Measurements from ENCODE around the gene PAFAH1B2. TPM values are rescaled to one million over a fixed set of nuclear protein-coding genes. Genes with fewer than 3 reads are reported as not detected.

The PAFAH1B2 gene
- total RNA-seq, 1 experiment from 2014 or later: 91.3 TPM

DNA sequence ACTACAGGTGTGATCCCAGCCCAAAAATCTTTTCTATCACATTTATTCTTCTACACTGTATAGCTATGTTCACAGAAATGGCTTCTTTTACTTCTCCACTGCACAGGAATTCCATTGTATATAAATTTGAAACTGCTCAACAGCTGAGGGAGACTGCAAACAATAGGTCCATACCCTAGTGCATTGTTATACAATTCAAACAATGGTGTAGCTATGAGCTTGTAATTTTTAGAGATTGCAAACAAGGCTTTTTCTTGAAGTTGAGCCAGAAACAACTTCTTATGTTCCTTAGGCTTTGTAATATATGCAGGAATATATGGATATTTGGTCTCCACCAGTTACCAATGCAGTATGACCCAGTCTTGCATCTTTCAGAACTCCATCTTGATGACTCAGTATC, 26.4 kb upstream of the PAFAH1B2 start:
- Histone ChIP-seq H3K36me3 (ENCODE audit: low read depth) (no peaks in the 10 kb centered on the region), H3K4me3 (no peak overlapping the region), H3K79me2 (ENCODE audit: low read depth) (no peaks in the 10 kb centered on the region), H3K4me1 (replicated peaks; ENCODE audit: insufficient read depth) (no peaks in the 10 kb centered on the region), H3K27me3 (ENCODE audit: insufficient read depth, low read depth) (no peaks in the 10 kb centered on the region), H2AFZ (no peak overlapping the region), H4K20me1 (ENCODE audit: insufficient read depth) (no peaks in the 10 kb centered on the region), H3K9me3 (ENCODE audit: insufficient read depth, low read depth) (no peaks in the 10 kb centered on the region), H3K4me2 (no peak overlapping the region), H3F3A (ENCODE audit: insufficient read depth, low read depth) (no peaks in the 10 kb centered on the region; the same call in 1 of the 2 replicates), H3K9me2 (ENCODE audit: insufficient read depth) (no peaks in the 10 kb centered on the region), H3K27ac (no peak overlapping the region)
- TF ChIP-seq, protein P1, sequence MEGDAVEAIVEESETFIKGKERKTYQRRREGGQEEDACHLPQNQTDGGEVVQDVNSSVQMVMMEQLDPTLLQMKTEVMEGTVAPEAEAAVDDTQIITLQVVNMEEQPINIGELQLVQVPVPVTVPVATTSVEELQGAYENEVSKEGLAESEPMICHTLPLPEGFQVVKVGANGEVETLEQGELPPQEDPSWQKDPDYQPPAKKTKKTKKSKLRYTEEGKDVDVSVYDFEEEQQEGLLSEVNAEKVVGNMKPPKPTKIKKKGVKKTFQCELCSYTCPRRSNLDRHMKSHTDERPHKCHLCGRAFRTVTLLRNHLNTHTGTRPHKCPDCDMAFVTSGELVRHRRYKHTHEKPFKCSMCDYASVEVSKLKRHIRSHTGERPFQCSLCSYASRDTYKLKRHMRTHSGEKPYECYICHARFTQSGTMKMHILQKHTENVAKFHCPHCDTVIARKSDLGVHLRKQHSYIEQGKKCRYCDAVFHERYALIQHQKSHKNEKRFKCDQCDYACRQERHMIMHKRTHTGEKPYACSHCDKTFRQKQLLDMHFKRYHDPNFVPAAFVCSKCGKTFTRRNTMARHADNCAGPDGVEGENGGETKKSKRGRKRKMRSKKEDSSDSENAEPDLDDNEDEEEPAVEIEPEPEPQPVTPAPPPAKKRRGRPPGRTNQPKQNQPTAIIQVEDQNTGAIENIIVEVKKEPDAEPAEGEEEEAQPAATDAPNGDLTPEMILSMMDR (conservative IDR thresholded peaks at IDR 0.05): no peak
- no peak for TF ChIP-seq EZH2 (IDR thresholded peaks at IDR 0.05; ENCODE audit: low read depth)
- BruUV-seq (replicated peaks): no TSS peak
- intact Hi-C loops (cut with micrococcal nuclease; ENCODE audit: unreplicated experiment): no loop called here
- no peak for DNase-seq
- ChIA-PET POLR2A (ENCODE audit: unreplicated experiment) (no interaction called here), CTCF (no interaction called here)

DNA sequence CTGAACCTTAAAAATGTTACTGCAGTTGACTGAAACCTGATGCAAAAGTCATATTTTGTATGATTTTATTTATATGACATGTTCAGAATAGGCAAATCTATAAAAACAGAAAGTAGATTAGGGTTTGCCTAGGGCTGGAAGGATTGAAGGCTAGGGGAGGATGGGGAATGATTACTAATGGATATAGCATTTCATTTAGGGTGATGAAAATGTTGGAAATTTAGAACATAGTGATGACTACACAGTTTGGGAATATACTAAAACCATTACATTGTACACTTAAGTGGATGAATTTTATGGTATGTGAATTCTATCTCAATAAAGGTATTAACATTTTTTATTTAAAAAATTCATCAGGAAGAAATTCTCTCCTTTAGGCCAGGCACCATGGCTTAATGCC, 22.9 kb upstream of the PAFAH1B2 start:
- Histone ChIP-seq H3K4me1 (replicated peaks; ENCODE audit: insufficient read depth) (no peaks in the 10 kb centered on the region), H3K9me3 (ENCODE audit: insufficient read depth, low read depth) (no peaks in the 10 kb centered on the region), H4K20me1 (ENCODE audit: insufficient read depth) (no peaks in the 10 kb centered on the region), H3K36me3 (ENCODE audit: low read depth) (no peaks in the 10 kb centered on the region), H2AFZ (no peak overlapping the region), H3K4me3 (no peak overlapping the region), H3F3A (ENCODE audit: insufficient read depth, low read depth) (no peaks in the 10 kb centered on the region; the same call in 1 of the 2 replicates), H3K9me2 (ENCODE audit: insufficient read depth) (no peaks in the 10 kb centered on the region), H3K27me3 (ENCODE audit: insufficient read depth, low read depth) (no peaks in the 10 kb centered on the region), H3K27ac (no peak overlapping the region), H3K79me2 (ENCODE audit: low read depth) (no peaks in the 10 kb centered on the region), H3K4me2 (no peak overlapping the region)
- CTCF ChIA-PET: no interaction called here
- TF ChIP-seq, protein P1 (conservative IDR thresholded peaks at IDR 0.05): no peak
- no peak for TF ChIP-seq EZH2 (IDR thresholded peaks at IDR 0.05; ENCODE audit: low read depth)
- intact Hi-C loops (cut with micrococcal nuclease; ENCODE audit: unreplicated experiment): no loop called here
- no peak for DNase-seq
- POLR2A ChIA-PET (ENCODE audit: unreplicated experiment): no interaction called here
- no TSS peak for BruUV-seq (replicated peaks)

DNA sequence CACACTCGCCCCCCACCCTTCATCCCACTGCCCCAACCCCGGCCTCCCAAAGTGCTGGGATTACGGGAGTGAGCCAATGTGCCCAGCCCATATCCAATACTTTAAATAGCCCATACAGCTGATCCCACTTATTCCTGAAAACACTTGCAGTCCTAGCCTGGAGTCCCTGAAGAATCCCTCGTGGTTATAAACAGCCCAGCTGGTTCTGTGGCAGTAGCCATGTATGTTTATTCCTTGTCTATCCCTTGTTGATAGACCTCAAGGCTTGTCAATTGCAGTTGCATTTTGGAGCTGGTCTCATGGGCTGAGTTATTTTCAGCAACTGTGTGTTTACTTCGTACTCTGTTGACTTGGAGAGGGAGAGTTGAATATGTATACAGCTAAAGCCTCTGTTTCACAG, 21.5 kb upstream of the PAFAH1B2 start:
- CTCF ChIA-PET: no interaction called here
- no TSS peak for BruUV-seq (replicated peaks)
- Histone ChIP-seq H3K4me1 (replicated peaks; ENCODE audit: insufficient read depth) (no peaks in the 10 kb centered on the region), H2AFZ (no peak overlapping the region), H3K4me3 (no peak overlapping the region), H3K27me3 (ENCODE audit: insufficient read depth, low read depth) (no peaks in the 10 kb centered on the region), H3K79me2 (ENCODE audit: low read depth) (no peaks in the 10 kb centered on the region), H4K20me1 (ENCODE audit: insufficient read depth) (no peaks in the 10 kb centered on the region), H3K36me3 (ENCODE audit: low read depth) (no peaks in the 10 kb centered on the region), H3F3A (ENCODE audit: insufficient read depth, low read depth) (no peaks in the 10 kb centered on the region), H3K4me2 (no peak overlapping the region), H3K9me2 (ENCODE audit: insufficient read depth) (no peaks in the 10 kb centered on the region), H3K27ac (no peak overlapping the region), H3K9me3 (ENCODE audit: insufficient read depth, low read depth) (no peaks in the 10 kb centered on the region)
- DNase-seq: no peak
- POLR2A ChIA-PET (ENCODE audit: unreplicated experiment): no interaction called here
- intact Hi-C loops (cut with micrococcal nuclease; ENCODE audit: unreplicated experiment): no loop called here
- TF ChIP-seq, protein P1 (conservative IDR thresholded peaks at IDR 0.05): no peak
- TF ChIP-seq EZH2 (IDR thresholded peaks at IDR 0.05; ENCODE audit: low read depth): no peak
